Measurements from ENCODE around the gene MGAT5B.

DNA sequence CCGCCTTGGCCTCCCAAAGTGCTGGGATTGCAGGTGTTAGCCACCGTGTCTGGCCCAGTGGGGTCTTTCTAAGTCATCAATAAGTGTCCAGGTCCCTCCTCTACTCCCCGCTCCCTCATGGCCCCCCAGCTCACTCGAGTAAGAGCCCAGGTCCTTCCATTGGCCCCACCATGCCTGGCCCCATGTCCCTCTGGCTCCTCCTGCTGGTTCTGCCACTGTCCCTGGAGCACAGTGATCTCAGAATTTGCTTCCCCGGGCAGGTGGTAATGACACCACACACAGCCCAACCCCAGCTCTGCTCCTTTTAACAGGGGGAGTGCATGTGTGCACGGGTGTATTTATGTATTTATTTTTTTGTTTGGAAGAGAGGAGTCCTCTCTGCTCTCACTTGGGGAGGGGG lies 19.6 kb downstream of the MGAT5B start:
- TF ChIP-seq EZH2 (IDR thresholded peaks at IDR 0.05; ENCODE audit: insufficient read depth, poor library complexity, severe bottlenecking) (no peak), EZH2phosphoT487 (IDR thresholded peaks at IDR 0.05; ENCODE audit: insufficient read depth, low read depth) (no peak)
